ENCODE measurements around the gene RAB6B. TPM values are rescaled to one million over a fixed set of nuclear protein-coding genes. Genes with fewer than 3 reads are reported as not detected.

RAB6B gene
- total RNA-seq, 1 experiment from 2014 or later: not detected

GRCh38 chr3:133859381-133860234 is 36.1 kb downstream of the RAB6B start:
- DNase-seq (ENCODE audit: low spot score): no peak

GRCh38 chr3:133857767-133858166 is 37.9 kb downstream of the RAB6B start:
- DNase-seq (ENCODE audit: low spot score): no peak

GRCh38 chr3:133856316-133856715 is 39.4 kb downstream of the RAB6B start:
- DNase-seq (ENCODE audit: low spot score): no peak

- no peak for DNase-seq (ENCODE audit: low spot score)
Observed at GRCh38 chr3:133855772-133856171, 39.9 kb downstream of the RAB6B start.

GRCh38 chr3:133855002-133855370 is 40.7 kb downstream of the RAB6B start:
- DNase-seq (ENCODE audit: low spot score): no peak

GRCh38 chr3:133854264-133855001 is 41.2 kb downstream of the RAB6B start:
- no peak for DNase-seq (ENCODE audit: low spot score)

- no peak for DNase-seq (ENCODE audit: low spot score)
Observed at GRCh38 chr3:133853925-133854227, 41.8 kb downstream of the RAB6B start.

GRCh38 chr3:133853063-133853924 is 42.4 kb downstream of the RAB6B start:
- DNase-seq (ENCODE audit: low spot score): no peak

- no peak for DNase-seq (ENCODE audit: low spot score)
Observed at GRCh38 chr3:133851931-133852330, 43.8 kb downstream of the RAB6B start.

GRCh38 chr3:133851266-133851906 is 44.3 kb downstream of the RAB6B start:
- no peak for DNase-seq (ENCODE audit: low spot score)

GRCh38 chr3:133850034-133850433 is 45.6 kb downstream of the RAB6B start:
- no peak for DNase-seq (ENCODE audit: low spot score)

- DNase-seq (ENCODE audit: low spot score): no peak
Observed at GRCh38 chr3:133849346-133849745, 46.3 kb downstream of the RAB6B start.

- no peak for DNase-seq (ENCODE audit: low spot score)
Observed at GRCh38 chr3:133845127-133845526, 50.6 kb downstream of the RAB6B start.

GRCh38 chr3:133843634-133844033 is 52.0 kb downstream of the RAB6B start:
- DNase-seq (ENCODE audit: low spot score): no peak

GRCh38 chr3:133842158-133842557 is 53.5 kb downstream of the RAB6B start:
- no peak for DNase-seq (ENCODE audit: low spot score)

GRCh38 chr3:133841196-133841595 is 54.5 kb downstream of the RAB6B start:
- no peak for DNase-seq (ENCODE audit: low spot score)

- no peak for DNase-seq (ENCODE audit: low spot score)
Observed at GRCh38 chr3:133840767-133841166, 54.9 kb downstream of the RAB6B start.

GRCh38 chr3:133840055-133840737 is 55.5 kb downstream of the RAB6B start:
- no peak for DNase-seq (ENCODE audit: low spot score)

- no peak for DNase-seq (ENCODE audit: low spot score)
Observed at GRCh38 chr3:133838916-133839800, 56.5 kb downstream of the RAB6B start.

- no peak for DNase-seq (ENCODE audit: low spot score)
Observed at GRCh38 chr3:133838296-133838789, 57.3 kb downstream of the RAB6B start.
